ENCODE data around the gene HOXA9. TPM values are rescaled to one million over a fixed set of nuclear protein-coding genes. Genes with fewer than 3 reads are reported as not detected.
A peak's percentile ranks its signal among the peaks of the same experiment; 100 is the strongest.

The HOXA9 gene
- total RNA-seq, 1 donor from 2014 or later = 0.13 TPM

DNA sequence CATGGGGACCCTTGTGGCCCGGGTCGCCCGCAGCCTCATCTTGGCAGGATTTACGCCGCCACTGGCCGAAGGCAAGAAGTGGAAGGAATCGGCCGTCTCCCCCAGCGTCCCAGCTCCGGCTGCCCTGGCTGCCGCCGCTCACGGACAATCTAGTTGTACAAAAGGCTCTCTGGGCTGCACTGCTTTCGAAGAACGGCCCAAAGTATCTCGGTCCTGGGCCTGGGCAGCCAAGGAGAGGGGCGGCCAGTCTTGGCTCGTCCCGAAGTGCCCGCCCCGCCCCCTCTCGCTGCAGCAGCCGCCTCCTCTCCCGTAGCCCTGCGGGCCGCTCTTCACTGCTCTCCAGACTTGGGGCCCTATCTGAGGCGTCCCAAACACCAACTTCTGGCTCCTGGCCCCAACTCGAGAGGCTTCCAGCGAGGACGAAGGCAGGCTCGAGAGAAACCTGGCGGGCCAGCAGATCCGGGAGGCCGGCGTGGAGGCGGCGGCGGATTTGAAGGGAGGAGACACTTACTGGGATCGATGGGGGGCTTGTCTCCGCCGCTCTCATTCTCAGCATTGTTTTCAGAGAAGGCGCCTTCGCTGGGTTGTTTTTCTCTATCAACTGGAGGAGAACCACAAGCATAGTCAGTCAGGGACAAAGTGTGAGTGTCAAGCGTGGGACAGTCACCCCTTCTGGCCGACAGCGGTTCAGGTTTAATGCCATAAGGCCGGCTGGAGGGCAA is 809 bp downstream of the HOXA9 start:
- DNase-seq (ENCODE audit: low read depth, low spot score) = no peak

- DNase-seq (ENCODE audit: low read depth, low spot score) = no peak
Observed at GRCh38 chr7:27164045-27164366, 1.3 kb downstream of the HOXA9 start.

DNA sequence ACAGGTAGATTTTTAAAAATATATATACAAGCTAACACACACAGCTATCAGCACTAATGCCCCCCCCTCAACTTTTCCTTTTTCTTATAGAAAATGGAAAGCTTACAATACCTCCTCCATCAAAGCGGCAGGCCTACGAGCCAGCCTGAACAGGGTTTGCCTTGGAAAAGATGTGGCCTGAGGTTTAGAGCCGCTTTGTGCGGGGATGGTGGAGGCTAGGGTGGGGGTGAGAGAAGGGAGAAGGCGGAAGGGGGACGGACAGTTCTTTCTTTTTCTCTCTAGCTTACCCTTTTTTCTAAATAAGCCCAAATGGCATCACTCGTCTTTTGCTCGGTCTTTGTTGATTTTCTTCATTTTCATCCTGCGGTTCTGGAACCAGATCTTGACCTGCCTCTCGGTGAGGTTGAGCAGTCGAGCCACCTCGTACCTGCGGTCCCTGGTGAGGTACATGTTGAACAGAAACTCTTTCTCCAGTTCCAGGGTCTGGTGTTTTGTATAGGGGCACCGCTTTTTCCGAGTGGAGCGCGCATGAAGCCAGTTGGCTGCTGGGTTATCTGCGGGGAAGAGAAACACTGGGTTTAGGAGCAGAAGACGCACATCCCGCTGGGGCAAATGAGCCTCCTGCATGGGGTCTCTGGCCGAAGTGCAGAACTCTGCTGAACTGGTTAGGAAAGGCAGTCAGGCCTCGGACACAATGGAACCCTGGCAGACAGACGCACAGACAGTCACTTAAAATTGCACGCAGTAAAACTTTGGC is 1.9 kb downstream of the HOXA9 start:
- DNase-seq (ENCODE audit: low read depth, low spot score) = no peak

DNA sequence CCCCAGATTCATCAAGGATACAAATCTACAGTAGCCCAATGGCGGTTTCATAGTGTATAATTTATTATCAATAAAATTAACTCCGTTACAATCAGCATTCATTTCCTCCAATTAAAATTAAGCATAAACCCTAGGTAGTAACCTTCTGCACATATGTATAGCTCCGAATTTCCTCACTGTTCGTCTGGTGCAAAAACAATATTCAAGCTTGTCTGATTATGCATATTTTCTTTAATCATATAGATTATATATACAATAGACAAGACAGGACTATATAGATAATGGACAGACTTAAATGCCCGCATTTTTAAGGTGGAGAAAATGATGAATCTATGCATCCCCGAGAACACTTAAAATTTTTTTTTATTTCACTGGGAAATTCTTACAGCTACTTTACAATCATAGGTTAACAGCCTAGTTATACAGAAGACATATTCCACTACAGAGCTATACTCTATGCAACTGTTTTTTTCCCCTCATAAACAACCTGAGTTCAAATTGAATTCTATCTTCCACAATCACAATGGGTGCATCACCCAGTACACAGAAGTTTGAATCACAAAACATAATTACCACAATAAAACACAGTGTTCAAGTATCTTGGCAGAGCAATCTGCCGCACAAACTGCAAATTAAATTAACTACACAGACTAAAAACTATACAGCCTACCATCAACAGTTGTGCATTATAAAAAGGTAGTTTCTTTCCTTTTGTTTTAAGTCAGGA is 2.6 kb downstream of the HOXA9 start:
- DNase-seq (ENCODE audit: low read depth, low spot score) = no peak

DNA sequence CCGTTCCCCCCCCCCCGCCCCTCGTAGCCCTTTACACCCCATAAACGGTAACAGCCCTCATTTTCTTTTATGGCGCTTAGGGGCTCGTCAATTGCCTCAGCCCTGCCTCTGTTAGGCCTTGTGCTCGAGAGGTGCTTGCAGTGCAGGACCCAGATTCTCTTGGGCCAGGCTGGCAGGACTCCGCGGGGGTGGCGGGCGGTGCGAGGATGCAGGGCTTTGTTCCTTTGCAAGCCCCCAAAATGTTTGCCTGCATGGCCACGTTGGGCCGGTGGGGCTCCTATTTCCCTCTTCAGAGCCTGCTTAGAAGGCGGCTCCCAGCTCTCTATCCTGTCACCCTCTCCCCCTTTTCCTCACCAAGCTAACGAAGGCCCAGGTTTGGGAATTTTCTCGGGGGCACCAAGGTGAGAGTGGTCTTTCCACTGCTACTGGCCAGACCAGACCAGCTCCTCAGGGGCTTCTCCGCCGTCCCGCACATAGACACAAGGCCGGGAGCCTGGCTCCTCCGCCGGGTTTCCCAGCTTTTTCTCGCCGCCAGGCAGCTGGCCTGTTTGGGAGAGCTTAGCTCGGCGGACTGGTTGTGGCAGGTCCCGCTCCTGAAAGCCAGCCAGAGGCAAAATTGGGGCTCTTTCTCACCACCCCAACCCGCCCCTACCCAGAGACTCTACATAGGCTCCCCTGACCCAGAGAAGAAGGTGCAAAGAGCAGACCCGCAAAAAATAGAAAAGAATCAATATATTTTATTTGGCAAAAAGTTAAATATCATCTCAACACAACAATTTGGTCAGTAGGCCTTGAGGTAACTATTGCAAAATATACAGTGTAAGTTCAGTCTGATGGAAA is 3.4 kb downstream of the HOXA9 start:
- no peak for DNase-seq (ENCODE audit: low read depth, low spot score)

DNA sequence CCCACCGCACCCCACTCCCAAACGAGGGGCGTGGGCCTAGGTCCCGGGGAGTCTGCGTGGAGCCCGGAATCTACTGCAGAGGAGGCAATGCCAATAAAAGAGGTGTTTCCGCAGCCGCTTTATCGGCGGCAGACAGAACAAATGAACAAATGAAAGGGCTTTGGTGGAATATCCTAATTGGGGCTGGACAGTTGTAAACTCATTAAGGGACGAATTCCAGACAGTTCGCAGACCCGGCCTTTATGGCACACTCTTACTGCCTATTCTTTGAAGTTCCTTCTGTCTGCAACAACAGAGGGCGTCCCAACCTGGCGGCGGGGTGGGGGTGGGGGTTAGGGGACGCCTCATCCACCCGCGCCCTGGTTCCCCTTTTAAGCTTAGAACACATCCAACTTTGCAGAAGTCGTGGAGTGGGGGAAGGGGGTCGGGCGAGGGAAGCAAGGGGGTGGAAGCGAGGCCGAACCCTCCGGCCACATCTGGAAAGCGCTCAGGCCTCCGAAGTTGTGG is 4.1 kb downstream of the HOXA9 start:
- DNase-seq (ENCODE audit: low read depth, low spot score) = no peak

DNA sequence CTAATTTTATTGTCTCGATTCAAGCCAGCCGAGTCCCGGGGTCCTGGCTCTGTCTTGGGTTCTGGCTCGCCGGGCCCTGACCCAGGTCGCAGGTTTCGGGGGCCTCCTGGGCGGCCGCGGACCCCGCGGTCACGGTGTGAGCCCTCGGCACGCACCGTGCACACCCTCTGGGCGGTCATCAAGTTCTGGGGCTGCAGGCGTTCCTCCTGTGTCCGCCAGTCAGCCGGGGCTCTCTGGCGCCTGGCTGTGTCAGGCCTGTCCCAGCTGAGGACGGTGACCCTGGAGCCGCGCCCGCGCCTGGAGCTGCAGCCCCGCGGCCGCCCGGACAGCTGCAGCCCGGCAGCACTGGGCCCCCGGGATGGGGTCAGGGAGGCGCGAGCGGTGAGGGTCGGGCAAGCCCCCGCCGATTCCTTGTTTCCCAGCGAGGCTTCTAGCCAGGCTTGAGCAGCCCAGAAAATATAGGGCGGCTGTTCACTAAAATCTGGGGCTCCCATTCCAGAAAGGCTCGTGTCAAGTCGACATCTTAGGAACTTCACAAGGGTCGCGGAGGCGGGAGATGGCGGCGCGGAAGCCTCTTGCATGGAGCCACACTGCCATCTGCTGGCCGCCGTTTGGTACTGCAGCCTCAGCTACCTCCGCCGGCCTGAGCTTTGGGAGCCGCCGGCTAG is 4.7 kb downstream of the HOXA9 start:
- peak; percentile 57 for DNase-seq (ENCODE audit: low read depth, low spot score)

GRCh38 chr7:27160145-27160545 is 5.2 kb downstream of the HOXA9 start:
- no peak for DNase-seq (ENCODE audit: low read depth, low spot score)

GRCh38 chr7:27159266-27160144 is 5.8 kb downstream of the HOXA9 start:
- no peak for DNase-seq (ENCODE audit: low read depth, low spot score)

DNA sequence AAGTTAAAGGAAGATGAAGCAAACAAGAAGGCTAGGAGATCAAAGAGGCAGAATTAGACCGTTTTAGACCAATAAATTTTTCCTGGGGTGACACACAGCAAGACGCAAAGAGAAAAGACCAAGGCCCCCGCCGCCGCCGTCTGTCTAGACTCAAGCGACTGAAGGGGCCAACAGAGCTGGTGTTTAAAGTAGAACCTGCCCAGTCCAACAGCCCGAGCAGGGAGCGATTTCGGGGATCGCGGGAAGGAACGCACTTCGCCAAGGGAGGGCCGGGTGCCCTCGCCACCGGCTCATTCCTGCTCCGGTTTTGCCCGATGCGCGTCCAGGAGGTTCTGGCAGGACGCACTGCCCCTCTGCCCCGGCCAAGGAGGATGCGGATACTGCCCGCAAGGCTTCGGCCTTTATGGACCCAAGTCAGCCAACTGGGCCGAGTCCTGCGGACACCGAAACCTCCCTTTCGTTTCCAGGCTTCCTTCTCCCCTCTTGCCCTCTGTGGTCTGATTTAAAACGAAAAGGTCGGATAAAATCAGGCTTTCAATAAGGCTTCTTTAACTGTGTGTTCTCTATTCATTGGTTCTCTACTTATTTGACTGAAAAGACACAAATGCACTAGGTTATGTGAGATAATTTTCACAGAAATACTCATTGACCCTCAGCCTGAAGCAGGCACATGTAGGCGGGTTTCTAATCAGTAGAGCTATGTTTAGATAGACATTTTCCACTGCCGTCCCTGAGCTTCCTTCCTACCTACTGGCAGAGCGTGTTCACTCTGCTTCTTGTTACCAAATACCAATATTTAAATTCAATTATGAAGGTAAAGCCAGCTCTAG is 6.7 kb downstream of the HOXA9 start:
- no peak for DNase-seq (ENCODE audit: low read depth, low spot score)

- no peak for DNase-seq (ENCODE audit: low read depth, low spot score)
Observed at GRCh38 chr7:27157702-27158431, 7.5 kb downstream of the HOXA9 start.

DNA sequence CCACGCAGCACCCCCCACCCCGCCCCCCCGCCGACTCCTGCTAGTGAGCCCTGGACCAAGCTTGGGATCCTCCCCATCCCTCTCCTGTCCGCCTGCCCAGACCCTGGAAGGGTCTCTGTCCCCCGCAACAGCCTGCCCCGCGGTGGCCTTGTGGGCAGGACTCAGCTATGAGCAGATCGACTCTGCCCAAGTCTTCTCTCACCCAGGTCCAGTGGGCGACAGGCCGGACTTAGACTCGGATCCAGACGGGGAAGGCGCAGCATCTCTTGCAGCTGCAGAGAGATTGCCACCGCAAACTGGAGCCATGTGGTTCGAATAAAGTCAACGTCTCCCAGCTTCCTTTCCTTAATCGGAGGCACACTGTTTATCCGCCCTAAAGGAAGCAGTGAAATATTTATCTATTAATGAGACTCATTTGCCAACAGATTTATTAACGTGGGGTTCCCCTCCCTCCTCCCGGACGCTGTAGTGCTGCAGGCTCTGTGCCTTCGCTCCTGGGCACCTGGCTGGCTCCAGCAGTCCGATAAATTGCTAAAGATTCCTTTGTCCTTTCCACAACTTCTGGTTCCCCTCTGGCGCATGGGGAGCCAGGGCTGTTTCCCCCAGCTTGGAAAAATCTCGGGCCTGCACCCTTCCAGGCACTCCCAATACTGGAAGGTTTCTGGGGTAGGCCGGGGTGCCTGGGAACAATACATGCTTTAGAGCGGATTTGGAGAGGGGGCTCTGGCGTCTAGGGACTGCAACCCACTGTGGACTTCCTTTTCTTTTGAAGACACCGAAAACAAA is 8.2 kb downstream of the HOXA9 start:
- DNase-seq (ENCODE audit: low read depth, low spot score) = no peak

DNA sequence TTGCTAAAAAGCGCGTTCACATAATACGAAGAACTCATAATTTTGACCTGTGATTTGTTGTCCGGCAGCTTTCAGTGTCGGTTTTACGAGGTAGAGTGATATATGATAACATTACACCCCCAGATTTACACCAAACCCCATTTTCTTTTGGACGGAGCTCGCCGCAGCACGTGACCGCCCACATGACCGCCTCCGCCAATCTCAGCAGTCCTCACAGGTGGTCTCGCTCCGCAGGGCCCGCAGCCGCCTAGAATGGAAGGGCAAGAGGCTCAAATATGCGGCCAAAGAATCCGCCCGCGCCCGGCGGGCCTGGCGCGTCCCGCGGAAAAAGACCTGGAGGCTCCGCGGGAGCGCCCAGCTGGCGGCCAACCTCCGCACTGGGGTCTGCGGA is 8.8 kb downstream of the HOXA9 start, which contains the start of gene HOXA7:
HOXA7 (minus strand) TSS at position 168 of the 391 bp plus-strand sequence; CDS start at position 38, 130 bp downstream.
- DNase-seq (ENCODE audit: low read depth, low spot score) = no peak

- no peak for DNase-seq (ENCODE audit: low read depth, low spot score)
Observed at GRCh38 chr7:27155816-27156507, 9.4 kb downstream of the HOXA9 start.

GRCh38 chr7:27154901-27155815 is 10.2 kb downstream of the HOXA9 start:
- no peak for DNase-seq (ENCODE audit: low read depth, low spot score)

DNA sequence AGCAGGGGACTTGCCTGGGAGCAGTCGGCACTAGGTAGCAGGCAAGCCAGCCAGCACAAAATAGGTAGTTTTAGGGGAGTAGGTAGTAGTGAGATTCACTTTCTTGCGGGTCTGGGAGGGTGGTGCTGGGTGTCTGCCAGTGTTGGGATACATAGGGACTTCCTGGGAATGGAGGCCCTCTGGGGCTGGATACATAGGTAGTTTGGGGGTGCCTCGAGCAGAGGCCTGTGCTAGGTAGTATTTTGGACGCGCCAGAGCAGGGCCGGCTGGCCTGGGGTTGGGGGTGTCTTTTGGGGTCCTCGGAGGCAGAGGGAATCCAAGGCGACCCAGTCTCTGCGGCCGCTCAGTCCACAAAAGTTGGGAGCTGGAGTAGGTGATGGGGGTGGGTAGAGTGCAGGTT is 11.0 kb downstream of the HOXA9 start:
- DNase-seq (ENCODE audit: low read depth, low spot score) = no peak
